Hematopoietic multipotent progenitor cell (in vitro differentiated cells): ENCODE measurements around the gene INSIG1. TPM values are rescaled to one million over a fixed set of nuclear protein-coding genes. Genes with fewer than 3 reads are reported as not detected.

Source experiments
- DNase-seq, 3 donors: peaks; one replicate each; pipeline ENCODE4 v3.0.0-alpha.2; 2011 to 2015; ENCODE audit warnings: low read depth in 2 of 3, low spot score in 2 of 3
- total RNA-seq: library from RNA; depleted of rRNA; stranded (reverse); fragments of >200 nt; gene quantifications from one replicate; pipeline ENCODE4 v1.2.3, GENCODE V29; 2012

The INSIG1 gene
- total RNA-seq, 1 donor, result 95.9 TPM

GRCh38 chr7:155344270-155344617 lies 46.6 kb downstream of the INSIG1 start:
- no peak for DNase-seq

DNA sequence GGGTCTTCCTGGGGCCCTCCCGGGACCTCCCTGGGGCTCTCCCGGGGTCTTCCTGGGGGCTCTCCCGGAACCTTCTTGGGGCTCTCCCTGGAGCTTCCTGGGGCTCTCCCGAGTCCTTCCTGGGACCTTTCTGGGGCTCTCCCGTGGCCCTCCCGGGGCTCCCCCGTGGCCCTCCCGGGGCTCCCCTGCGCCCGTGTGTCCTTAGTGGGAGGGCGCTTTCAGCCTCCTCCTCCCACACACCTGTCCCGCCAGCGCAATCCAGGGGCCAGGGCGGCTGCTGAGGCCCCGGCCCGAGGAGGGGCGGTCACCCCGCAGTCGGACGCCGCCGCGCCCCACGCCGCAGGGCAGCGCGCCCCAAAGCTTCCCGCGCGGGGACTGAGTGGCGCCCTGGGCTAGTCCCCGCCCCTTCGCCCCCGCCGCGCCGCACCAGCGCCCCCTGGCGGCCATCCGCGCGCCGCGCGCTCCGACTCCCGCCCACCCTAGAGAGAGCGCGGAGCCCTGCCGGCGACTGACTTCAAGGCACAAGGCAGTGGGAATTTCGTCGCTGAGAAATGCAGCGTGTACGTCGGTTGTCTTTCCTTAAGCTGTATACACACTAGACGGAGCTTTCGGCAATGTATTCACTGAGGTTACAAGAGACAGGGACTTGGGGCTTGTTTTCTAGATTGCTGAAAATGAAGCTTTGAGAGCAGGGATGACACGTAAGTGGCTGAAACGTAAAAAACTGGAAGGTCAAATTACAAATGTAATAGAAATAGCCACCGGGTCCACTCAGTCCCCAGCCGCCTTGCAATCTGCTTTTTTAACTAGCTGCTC lies 47.1 kb downstream of the INSIG1 start:
- peak; percentile 74 to 81 (median 80) for DNase-seq

GRCh38 chr7:155345490-155345889 lies 47.8 kb downstream of the INSIG1 start:
- DNase-seq, result no peak

GRCh38 chr7:155346285-155346684 lies 48.6 kb downstream of the INSIG1 start:
- DNase-seq, result no peak

- DNase-seq, result no peak
Measured at GRCh38 chr7:155348806-155349205, 51.1 kb downstream of the INSIG1 start.

GRCh38 chr7:155349601-155350331 lies 52.1 kb downstream of the INSIG1 start:
- DNase-seq, result no peak

GRCh38 chr7:155351120-155351870 lies 53.6 kb downstream of the INSIG1 start:
- DNase-seq, result no peak

DNA sequence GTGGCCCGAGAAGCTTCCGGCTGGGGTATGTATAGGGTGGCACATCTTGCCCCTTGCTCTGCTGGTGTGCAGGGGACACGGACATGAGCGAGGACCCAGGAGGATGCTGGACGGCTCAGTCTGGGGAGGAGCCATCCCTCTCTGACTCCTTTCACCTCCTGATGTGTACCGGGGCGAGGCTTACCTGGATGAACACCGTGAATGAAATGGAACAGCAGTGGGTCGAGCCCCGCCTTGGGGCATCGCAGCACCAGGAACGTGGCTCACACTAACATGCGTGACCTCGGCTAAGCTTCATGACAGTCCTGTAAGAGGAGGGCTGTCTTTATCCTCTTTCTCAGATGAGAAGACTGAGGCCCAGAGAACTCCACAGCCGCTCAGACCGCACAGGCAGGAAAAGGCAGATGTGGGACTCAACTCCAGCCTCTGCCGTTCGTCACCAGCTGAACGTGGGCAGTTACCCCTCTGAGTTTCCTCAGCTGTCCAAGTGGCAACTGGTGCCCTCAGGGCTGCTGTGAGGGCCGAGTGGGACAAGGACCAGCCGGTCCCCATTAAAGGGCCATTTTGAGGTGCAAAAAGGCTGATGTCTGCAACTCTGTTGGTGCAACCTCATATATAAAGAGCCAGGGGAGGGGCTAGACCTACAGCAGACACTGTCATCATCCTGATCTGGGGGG lies 54.5 kb downstream of the INSIG1 start:
- no peak for DNase-seq

- DNase-seq, result no peak
Measured at GRCh38 chr7:155352753-155353115, 55.1 kb downstream of the INSIG1 start.

GRCh38 chr7:155353256-155353897 lies 55.7 kb downstream of the INSIG1 start:
- no peak for DNase-seq

GRCh38 chr7:155354371-155355048 lies 56.8 kb downstream of the INSIG1 start:
- no peak for DNase-seq

DNA sequence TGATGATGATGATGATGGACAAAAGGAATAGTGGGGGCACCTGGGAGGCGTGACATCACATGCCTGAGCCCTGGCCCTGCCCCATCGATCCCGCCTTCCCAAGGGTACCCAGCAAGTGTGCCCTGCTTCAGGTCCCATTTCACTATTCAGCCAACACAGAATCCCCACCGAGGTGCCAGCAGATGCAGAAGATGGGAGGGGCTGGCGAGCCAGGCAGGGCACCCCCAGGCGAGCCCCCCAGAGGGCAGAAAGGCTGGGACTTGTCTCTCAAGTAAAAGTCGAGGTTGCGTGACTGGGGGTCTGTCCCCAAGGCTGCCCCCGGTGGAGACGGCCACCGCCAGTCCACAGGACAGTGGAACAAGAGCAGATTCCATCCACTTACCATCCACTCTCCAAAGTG lies 57.5 kb downstream of the INSIG1 start:
- DNase-seq, result no peak

DNA sequence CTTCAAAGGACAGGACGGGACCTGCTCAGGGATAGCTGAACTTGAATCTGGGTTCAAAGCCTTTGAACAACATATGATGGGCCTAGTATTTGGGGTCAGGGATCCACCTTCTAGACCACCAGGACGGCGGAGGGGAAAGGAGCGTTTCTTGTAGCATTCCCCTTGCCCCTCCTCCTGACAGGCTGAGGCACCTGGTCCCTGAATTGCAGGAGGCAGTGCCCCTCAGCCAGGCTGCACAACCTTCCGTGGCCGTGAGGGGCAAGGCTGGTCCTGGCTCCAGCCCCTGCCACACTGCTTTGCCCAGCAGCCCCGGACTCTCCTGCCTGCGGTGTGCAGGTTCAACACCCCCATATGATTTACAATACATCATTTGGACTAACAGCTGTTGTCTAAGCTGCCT lies 58.1 kb downstream of the INSIG1 start:
- DNase-seq, result no peak

- DNase-seq, result peak in 1 of 3 donors; percentile 40
Measured at GRCh38 chr7:155356323-155357105, 58.8 kb downstream of the INSIG1 start.

GRCh38 chr7:155357573-155358041 lies 59.9 kb downstream of the INSIG1 start:
- peak in 1 of 3 donors; percentile 21 for DNase-seq

DNA sequence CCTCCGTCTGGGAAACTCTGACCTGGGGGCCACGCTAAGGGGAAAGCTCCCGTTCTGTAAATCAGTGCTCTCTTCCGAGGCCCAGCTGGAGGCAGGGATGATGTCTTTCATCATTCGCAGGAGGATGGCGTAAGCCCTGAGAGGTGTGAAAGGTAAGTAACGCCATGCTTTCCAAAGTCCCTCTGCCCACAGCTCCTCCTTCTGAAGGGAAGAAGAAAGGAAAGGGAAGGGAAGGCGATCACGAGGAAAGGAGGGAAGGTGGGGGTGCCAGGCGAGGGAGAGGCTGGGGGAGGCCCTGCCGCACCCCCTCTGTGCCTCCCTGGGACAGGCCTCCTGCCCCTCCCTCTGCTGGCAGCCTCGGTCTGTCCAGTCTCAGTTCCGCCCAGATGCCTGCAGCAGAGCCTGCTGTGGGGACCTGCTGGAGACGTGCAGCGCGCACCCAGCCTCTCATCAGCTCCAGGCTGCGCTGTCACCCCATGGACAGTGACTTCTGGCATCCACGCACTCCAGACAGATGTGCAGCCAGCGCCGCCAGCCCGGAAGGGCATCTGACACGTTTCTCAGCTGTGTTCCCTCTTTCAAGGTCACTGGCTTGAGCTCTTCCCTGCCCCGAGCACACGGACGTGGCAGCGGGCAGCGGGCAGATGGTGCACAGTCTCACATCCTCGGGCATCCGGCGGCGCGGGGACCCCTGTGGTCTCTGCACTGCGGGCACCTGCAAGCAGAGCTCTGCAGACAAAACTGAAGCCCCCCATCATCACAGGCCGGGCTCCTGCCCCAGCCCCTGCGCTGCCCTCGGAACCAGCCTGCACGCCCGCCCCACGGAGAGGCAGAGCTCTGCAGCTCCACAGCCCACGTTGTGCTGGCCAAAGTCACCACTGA lies 60.6 kb downstream of the INSIG1 start:
- no peak for DNase-seq

- no peak for DNase-seq
Measured at GRCh38 chr7:155358948-155359712, 61.5 kb downstream of the INSIG1 start.
